Lung microvascular endothelial cell (primary cell): Measurements from ENCODE around the gene B3GAT3. TPM values are rescaled to one million over a fixed set of nuclear protein-coding genes. Genes with fewer than 3 reads are reported as not detected.
"Not testable (repeated sequence)": the region's sequence is repeated elsewhere in the genome, so short reads cannot be mapped to it uniquely, and the experiment has no call there.

Source experiments
- DNase-seq, 2 donors: peaks; one replicate each; pipeline versions ENCODE4 v3.0.0 to v3.0.0-alpha.2; 2010; ENCODE audit warnings: low read depth in 2 of 2
- total RNA-seq: library from RNA; depleted of rRNA; stranded (reverse); fragments of >200 nt; gene quantifications from 2 replicates; pipeline ENCODE4 v1.2.1, GENCODE V29; 2014

The B3GAT3 gene
- total RNA-seq: 12.0 and 15.1 TPM in 2 replicates

DNA sequence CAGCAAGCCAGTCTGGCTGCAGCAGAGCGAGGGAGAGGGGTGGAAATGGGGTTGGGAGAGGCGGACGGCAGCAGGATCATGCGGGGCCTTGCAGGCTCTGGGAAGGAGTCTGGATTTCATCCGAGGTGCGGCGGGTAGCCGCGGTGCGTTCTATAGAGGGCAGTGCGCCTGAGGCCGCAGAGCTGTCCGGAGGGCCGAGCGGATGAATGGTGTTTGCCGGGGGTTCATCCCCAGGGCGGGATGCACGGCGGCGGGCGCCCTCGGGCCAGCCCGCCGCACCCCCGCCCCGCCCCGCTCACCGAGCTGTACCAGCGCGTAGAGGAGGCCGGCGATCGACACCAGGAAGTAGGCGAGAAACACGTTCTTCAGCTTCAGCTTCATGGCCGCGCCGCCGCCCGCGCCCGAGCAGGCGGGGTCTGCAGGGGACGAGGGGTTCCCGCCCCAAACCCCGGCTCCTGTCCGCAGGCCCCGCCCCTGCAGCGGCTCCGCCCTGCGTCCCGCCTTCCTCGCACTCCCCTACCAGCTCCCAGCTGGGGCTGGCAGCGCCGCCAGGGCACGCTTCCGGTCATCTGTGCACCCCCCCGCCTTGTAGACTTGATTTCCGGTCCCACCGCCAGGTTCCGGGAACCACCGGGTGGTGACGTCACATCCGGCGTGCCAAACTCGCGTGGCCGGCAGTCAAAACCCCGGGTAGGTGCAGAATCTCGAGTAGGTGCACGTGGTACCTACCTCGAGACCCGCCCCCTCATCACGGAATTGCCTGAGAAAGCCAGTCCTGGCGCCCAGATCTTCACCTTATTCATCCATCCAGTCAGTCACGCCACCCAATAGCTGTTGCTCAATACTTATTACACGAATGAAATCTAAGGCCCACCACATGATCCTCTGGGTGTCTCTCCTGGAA is at the start of gene B3GAT3:
Gene B3GAT3, minus strand, starts transcription at position 420 of the 904 bp plus-strand sequence. Its CDS starts 39 bp downstream, at position 381.
- peak; percentile 93 to 94 for DNase-seq

DNA sequence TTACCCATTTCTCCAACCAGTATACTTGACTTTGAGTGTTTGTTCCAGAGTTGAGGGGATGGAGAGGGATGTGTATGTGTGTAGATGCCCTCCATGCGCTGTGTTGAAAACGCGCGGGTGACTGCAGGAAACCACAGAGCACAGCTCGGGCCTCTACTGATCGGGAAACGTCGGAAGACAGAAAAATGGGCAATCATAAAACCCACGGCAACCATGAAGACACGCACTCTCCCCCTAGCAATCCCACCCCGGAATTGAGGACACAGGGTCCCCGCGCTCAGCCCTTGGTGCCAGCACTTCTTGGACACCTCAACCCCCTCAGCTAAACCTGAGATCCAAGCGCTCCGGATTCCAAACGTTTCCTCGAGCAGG is 49.4 kb upstream of the B3GAT3 start:
- DNase-seq: no peak

DNA sequence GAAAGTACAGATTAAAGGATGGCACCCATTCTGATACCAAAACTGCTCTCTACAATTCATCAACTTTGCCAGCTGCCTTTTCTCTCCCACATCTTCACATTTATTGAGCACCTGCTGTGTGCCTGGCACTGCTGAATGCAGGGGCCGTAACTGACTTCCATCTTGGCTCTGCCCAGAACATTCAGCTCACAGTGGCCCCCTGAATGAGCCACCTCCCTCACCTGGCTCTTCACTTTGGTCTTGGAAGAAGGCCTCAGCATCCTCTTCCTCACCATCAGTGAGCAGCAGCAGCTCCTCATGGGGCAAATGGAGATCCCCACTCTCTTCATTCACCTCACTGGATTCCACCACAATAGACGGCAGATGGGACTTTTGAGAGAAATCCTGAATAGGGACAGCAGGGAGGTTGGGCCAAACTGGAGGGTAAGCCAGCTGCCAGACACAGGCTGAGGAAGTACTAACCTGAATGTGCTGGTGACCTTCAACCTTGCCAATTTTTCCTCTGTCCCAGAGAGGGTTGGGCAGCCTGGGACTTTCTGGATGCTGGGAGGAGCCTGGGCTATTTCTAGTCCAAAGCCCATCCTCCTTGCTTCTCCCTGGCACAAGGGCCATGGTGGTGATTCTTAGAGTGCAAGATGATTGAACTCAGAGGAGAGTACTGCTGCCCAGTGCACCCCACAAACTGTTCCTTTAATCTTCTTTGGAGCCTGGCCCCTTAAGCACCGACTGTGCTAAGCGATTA is 47.8 kb upstream of the B3GAT3 start:
- DNase-seq: no peak

DNA sequence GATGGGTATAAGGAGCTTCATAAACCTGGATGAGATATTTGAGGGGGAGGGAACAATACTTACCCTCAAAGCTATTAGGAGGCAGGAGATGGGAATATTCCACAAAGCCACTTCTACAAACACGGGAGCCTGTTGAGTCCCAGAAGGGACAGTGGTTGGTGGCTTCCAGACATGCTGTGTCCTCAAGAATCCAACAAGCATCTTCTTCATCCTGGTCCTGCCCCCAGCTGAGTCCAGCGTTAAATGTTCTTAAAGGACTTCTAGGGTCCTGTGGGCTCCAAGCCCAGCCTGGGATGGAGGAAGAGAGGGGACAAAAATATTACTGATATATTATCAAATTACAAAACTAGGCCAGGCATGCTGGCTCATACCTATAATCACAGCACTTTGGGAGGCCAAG is 45.7 kb upstream of the B3GAT3 start:
- DNase-seq: no peak

DNA sequence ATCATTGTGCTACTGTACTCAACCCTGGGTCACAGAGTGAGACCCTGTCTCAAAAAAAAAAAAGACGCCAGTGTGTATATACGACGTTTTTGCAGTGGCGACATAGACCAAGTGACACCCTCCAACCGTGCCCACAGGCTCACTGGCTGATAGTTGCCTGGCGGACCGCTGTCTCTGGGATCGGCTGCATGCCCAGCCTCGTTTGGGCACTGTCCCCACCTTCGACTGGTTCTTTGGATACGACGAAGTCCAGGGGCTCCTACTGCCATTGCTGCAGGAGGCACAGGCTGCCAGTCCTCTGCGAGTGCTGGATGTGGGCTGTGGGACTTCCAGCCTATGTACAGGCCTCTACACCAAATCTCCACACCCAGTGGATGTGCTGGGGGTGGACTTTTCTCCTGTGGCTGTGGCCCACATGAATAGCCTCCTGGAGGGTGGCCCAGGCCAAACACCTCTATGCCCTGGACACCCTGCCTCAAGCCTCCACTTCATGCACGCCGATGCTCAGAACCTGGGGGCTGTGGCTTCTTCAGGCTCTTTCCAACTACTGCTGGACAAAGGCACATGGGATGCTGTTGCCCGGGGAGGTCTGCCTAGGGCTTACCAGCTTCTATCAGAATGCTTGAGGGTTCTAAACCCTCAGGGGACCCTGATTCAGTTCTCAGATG is 44.6 kb upstream of the B3GAT3 start:
- DNase-seq: no peak

DNA sequence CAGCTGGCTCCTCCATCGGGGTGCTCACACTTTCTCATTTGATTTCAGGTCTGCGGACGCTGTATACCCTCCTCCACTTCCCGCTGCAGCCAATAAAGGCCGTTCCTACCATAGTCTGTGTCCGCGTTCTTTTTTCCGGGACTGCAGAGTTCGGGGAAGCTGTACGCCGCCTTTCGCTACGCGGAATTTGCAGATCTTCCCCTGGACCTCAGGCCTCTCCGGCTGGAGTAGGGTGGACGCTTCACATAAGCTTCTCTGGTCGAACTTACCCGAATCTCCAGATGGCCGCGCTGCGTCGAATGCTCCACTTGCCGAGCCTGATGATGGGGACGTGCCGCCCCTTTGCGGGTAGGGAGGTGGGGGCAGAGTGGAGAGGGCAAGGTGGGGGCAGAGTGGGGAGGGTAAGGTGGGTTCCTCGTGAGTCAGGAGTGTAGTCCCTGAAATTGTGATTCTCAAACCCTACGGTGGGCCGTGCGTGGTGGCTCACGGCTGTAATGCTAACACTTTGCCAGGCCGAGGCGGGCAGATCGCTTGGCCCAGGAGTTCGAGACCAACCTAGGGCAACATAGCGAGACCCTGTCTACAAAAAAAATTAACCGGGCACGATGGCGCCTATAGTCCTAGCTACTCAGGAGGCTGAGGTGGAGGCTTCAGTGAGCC is 43.9 kb upstream of the B3GAT3 start:
- DNase-seq: peak; percentile 69 to 74

DNA sequence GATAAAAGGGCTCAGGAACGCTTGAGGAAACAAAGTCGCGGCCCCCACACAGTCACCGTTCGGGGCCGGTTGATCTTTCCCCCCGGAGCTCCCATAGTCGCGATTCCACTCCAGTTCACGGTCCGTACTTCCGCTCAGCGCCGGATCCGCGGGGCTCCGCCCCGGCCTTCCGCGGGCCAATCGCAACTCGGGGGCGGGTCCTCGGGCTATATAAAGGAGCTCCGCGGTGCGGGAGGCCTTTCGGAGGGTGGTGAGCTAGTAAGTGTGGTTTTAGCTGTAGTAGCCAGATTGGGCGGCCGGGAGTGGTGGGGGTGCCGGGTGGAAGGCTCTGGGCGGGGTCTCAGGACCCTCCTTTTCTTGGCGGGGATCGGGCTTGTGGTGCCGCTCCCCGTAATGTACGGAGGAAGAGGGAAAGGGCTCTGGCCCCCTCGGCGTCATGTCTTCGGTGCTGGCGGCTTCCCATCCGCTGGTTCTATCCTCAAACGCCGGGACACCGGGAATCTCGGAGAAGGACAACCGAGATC is 43.4 kb upstream of the B3GAT3 start, which contains the start of the genes C11orf98 and CSKMT:
Gene C11orf98, minus strand, starts transcription at position 136 of the 524 bp plus-strand sequence. Its CDS starts 41 bp downstream, at position 95.
Gene CSKMT, plus strand, starts transcription at position 238 of the 524 bp plus-strand sequence. CDS start 568 bp downstream, outside the sequence.
- DNase-seq: peak; percentile 93 to 95

DNA sequence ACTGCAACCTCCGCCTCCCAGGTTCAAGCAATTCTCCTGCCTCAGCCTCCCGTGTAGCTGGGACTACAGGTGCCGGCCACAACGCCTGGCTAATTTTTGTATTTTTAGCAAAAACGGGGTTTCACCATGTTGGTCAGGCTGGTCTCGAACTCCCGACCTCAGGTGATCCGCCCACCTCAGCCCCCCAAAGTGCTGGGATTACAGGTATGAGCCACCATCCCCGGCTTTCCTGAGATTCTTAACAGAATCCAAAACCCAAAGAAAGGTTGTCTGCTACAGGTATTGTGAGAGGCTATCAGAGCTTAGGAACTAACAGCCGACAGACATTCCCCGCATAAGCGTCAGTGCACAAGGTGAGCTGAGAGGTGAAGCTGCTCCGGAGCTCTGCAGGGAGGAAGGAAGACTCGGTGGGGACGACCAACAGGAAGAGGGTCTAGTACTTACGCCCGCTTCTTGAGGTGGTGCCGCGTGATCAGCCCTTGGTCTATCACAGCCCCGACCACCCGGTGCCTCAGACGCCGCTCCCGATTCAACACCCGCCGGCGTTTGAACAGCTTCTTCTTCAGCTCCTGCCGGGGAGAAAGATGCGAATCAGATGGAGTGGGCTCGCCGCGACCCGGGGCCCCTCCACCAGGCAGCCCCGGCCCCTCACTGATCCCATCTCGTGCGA is 42.8 kb upstream of the B3GAT3 start:
- peak; percentile 55 to 58 for DNase-seq

DNA sequence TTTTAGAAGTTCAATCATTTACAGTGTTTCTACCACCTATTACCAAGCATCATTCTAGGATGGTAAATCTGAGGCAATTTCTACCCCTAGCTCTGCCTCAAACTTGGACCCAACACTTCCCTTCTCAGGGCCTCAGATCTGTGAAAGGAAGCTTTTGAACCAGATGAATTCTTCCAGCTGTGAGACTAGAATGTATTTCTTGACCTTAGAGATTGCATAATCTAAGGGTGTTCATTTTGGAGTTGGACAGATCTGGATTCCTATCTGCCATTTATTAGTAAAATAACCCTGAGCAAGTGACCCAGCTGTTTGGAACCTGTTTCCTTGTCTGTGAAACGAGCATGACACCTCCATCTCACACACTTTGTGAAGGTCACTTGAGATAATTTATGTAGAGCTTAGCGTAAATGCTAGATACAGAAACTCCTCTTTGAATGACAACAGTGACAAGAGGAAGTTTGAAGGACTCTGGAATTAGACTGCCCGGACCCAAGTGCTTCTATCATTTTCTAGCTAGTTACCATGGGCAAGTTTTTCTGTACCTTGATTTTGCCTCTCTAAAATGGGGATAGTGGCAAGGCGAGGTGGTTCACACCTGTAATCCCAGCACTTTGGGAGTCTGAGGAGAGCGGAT is 35.1 kb upstream of the B3GAT3 start:
- no peak for DNase-seq

DNA sequence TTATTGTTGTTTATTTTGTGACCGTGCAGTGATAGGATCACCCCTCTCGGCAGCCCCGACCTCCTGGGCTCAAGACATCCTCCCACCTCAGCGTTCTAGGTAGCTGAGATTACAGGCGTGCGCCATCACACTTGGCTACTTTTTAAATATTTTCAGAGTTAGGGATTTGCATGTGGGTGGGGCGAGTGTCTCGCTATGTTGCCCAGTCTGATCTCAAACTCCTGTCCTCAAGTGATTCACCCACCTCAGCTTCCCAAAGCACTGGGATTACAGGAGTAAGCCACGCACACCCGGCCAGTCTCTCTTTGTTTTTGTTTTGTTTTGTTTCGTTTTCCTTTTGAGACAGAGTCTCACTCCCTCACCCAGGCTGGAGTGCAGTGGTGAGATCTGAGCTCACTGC is 32.5 kb upstream of the B3GAT3 start:
- DNase-seq: no peak

DNA sequence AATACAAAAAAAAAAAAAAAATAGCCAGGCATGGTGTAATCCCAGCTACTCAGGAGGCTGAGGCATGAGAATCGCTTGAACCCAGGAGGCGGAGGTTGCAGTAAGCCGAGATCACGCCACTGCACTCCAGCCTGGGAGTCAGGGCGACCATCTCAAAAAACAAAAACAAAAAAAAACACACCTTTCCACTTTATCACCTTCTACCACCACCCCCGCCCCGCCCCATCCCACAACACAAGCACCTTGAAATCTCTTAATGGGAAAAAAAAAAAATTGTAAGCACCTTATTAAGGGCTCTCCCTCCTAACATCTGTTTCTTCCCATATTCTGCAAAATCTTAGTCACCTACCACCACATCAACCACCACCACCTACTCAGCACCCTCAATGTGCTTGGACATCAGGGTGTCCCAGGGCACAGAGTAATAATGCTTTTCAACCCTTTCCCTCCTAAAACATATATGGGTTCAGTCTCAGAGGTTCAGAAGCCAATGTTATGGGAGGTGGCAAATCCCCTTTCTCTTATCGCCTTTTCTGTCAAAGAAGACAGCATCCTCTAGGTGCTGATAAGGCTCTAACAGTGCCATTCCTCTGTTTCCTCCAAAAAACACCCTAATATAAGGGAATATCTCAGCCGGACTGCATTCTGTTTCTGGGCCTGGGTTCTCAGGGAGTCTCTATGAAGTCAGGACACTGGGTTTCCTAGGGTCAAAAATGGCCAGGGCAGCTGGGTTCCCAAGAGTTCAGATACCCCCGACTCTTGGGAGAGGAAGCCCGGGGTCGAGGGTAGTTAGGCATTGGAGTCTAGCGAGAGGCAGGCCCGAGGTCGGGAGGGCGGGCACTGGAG is 30.6 kb upstream of the B3GAT3 start:
- no peak for DNase-seq

DNA sequence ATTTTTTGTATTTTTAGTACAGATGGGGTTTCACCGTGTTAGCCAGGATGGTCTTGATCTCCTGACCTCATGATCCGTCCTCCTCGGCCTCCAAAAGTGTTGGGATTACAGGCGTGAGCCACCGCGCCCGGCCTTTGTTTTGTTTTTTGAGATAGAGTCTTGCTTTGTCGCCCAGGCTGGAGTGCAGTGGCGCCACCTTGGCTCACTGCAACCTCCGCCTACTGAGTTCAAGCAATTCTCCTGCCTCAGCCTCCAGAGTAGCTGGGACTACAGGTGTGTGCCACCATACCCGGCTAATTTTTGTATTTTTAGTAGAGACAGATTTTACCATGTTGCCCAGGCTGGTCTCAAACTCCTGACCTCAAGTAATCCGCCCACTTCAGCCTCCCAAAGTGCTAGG is 28.5 kb upstream of the B3GAT3 start:
- DNase-seq: not testable (repeated sequence)

DNA sequence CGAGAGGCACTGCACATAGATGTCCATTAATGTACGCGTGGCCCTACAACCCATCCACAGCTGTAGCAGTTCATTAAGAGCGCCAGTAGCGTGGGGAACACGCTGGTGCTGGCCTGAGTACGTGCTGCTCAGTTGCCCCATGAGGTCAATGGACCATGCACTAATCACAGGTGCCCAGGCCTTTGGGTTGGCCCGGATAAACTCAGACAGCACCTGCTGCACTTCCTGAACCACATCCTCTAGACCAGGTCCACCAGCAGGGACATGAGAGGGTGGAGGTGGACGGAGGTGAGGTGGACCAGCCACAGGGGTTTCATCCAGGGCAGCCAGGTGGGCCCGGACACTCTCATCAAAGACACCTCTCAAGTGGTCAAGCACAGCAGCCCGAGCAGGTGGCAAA is 27.7 kb upstream of the B3GAT3 start:
- no peak for DNase-seq

DNA sequence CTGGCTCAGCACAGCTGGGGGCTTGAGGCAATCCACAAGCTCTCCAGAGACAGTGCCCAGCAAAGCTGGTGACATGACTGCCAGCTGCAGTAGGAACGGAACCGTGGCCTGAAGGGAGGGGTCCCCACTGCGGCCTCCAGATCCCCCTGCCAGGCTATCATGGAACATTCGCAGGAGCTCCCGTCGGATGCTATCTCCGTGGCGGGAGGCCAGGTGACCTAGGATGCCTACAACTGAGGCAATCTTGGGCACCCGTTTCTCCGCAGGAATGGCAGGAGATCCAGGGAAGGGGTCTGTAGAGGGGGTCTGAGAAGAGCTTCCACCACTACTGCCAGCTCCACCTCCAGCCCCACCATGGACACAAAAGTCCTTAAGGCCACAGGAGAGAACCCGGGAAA is 27.2 kb upstream of the B3GAT3 start:
- no peak for DNase-seq

DNA sequence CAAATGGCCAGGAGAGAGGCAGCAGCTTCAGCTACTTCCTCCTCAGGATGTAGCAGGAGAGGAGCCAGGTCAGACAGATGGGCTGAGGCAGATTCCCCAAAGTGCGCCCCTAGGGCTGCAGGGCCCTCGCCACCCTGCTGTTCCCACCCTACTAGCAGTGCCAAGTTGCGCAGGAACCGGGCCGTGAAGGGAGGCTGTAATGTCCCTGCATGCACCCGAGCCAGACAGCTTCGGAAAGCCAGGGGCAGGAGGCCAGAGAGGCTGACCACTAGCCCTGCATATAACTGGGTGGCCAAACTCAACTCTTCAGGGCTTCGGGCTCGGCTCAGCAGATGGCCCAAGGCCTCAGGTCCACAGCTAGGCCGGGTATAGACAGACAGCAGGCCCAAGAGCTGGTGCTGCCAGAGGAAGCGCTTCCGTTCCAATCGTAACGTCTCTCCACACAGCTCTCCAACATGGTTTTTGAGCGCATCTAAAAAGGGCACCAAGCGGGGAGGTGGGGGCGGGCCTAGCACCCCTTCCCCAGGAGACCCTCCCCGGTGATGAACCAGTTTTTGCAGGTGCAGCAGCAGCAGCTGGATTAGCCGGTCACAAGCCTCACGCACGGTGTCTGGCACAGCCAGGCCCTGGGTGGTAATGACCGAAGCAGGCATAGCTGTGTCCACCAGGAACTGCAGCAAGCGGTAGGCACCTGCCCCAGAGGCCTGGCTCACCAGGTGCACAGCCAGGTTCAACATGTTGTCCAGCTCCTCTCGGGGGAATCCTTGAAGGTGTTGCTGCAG is 26.6 kb upstream of the B3GAT3 start:
- DNase-seq: no peak

DNA sequence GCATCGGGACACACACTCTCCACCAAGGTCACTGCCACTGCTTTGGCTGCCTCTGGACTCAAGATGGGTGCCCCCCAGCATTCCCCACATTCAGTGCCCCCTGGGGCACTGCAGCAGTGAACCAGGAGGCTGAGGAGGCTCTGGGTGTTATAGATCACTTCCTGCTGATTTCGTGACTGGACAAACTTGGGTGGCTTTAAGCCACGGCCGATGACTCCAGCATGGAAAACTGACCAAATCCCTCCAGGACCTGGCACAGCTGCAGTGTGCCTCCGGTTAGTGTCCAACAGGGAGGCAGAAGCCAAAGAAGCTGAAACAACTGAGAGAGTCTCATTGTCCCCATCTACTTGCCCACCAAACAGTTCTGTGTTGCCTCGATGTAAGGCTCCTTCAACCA is 25.8 kb upstream of the B3GAT3 start:
- DNase-seq: no peak

DNA sequence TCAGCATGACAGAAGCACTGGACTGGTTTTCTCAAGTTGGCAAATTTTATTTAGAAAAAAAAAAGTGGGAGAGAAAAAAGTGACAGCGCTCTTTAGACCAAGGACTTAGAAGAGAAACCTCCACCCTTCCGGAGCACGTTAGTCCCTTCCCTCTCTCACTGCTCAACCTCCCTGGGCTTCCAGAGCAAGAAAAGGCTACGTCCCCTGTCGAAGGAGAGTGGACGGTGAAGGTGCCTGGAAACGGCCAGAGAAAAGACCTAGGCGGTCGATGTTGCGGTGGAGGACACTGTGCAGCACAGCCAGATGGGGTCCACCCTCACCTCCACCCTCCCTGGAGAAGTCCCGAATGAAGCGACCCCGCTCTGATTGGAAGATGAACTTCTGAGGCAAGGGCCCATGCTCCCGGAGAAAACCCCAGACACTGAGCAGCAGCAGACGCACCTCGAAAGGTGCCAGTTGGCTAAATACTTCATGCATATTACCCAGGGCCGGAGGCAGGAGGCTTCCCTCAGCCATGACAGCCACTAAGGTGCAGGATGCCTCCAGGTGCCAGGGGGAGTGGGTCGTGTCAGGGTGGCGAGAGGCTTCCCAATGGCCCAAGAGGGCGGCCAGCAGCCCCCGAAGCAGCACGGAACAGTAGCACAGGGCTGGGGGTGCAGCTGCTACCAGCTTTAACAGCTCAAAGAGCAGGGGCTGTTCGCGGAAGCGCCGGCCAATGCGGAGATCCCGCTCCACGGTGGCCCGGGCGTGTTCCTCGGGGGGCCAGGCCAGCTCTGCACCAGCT is 25.2 kb upstream of the B3GAT3 start:
- DNase-seq: no peak
